Measurements from ENCODE around the gene NTM.
"Not testable (repeated sequence)": the region's sequence is repeated elsewhere in the genome, so short reads cannot be mapped to it uniquely, and the experiment has no call there.

Gene NTM

GRCh38 chr11:132365650-132366049 is 995.2 kb downstream of the NTM start:
- no peak for DNase-seq

DNA sequence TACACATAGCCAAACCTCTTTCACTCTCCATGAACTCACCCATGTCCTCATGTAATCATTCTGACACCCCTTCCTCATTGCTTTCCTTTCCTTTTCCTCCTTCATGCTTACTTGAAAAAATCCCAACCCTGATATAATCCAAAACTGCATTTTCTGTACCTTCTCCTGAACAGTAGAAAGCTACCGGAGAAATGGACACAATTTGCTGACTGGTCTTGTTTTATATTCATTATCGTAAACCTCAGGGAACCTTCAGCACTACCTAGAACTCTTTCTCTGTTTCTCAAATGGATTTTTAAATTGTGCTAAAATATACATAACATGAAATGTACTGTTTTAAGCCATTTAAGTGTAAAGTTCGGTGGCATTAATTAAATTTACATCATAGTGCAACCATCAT is 996.9 kb downstream of the NTM start:
- DNase-seq = no peak

DNA sequence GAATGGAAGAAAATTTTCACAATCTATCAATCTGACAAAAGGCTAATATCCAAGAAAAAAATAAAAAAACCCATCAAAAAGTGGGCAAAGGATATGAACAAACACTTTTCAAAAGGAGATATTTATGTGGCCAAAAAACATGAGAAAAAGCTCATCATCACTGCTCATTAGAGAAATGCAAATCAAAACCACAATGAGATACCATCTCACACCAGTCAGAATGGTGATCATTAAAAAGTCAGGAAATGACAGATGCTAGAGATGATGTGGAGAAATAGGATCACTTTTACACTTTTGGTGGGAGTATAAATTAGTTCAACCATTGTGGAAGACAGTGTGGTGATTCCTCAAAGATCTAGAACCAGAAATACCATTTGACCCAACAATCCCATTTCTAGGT is 999.7 kb downstream of the NTM start:
- DNase-seq = not testable (repeated sequence)

GRCh38 chr11:132373405-132374143 is 1003.2 kb downstream of the NTM start:
- DNase-seq = no peak

- no peak for DNase-seq
Observed at GRCh38 chr11:132379540-132379939, 1009.1 kb downstream of the NTM start.

Data from activated effector memory CD4-positive, alpha-beta T cell treated with anti-CD3 and anti-CD28 coated beads, Interleukin-2, amount 50 U/mL, for 16 hours (primary cell).